Dendritic cell treated with granulocyte-macrophage colony-stimulating factor and Interleukin-4, amounts not matched to agents 40 ng/mL and 50 ng/mL, for 4 days (primary cell): ENCODE results near the gene CXCL8.
"Not testable (repeated sequence)": the region's sequence is repeated elsewhere in the genome, so short reads cannot be mapped to it uniquely, and the experiment has no call there.

ENCODE experiments used
- H3K27ac Mint-ChIP-seq: one replicate; pipeline ENCODE4 v1.8.0; 2022; ENCODE audit warnings: mild to moderate bottlenecking, mixed read lengths
- H3K27me3 Mint-ChIP-seq: one replicate; pipeline ENCODE4 v1.8.0; 2022; ENCODE audit warnings: mild to moderate bottlenecking, mixed read lengths
- H3K36me3 Mint-ChIP-seq: one replicate; pipeline ENCODE4 v1.8.0; 2022; ENCODE audit warnings: low read depth, mixed read lengths
- H3K4me1 Mint-ChIP-seq: one replicate; pipeline ENCODE4 v1.8.0; 2022; ENCODE audit warnings: low read depth, mixed read lengths
- H3K4me3 Mint-ChIP-seq: one replicate; pipeline ENCODE4 v1.8.0; 2022; ENCODE audit warnings: mild to moderate bottlenecking, moderate library complexity, mixed read lengths
- H3K9me3 Mint-ChIP-seq: one replicate; pipeline ENCODE4 v1.8.0; 2022; ENCODE audit warnings: mixed read lengths
- intact Hi-C: fragments of 100-400 bp; cut with micrococcal nuclease; formaldehyde crosslinking; loops from one replicate; pipeline ENCODE4 v1.15.0; 2022

CXCL8 gene

DNA sequence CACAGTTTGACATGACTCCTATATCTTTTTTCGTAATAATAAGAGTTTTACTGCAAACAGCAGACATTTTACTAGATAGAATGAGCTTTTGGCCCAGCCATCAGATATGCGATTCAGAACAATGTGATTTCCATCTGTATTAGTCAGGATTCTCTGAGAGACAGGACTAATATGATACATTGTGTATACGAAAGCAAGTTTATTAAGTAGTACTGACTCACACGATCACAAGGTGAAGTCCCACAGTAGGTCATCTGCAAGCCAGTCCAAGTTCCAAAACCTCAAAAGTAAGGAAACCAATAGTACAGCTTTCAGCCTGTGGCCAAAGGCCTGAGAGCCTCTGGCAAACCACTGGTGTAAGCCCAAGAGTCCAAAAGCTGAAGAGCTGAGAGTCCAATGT lies 24.1 kb downstream of the CXCL8 start:
- H3K27me3 Mint-ChIP-seq, result peaks cover 43% of the 10 kb centered on the region
- H3K36me3 Mint-ChIP-seq, result no peaks in the 10 kb centered on the region
- H3K4me3 Mint-ChIP-seq, result no peak overlapping the region
- peaks cover 28% of the 10 kb centered on the region for H3K4me1 Mint-ChIP-seq
- intact Hi-C loops, result loop anchor here (5.0 kb wide), 1 partner anchor 37 kb away; no protein-coding TSS in a partner anchor
- H3K27ac Mint-ChIP-seq, result no peak overlapping the region
- H3K9me3 Mint-ChIP-seq, result no peaks in the 10 kb centered on the region

DNA sequence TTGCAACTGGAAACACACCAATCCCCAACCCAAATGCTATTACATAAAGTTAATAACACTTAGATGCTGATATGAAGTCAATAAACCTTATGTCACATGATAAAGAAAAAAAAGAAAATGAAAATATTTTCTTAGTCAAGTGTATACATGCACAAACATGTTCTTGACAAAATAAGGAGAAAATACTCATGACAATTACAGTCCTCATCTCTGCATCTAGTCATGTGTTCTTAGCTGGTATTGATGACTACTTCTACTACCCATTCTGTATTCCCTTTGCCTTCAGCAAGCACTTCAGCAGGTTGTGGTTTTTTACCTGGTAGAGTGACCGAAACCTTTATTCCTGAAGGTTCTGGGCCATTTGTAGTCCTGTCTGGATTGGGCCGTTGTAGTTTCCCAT lies 24.9 kb downstream of the CXCL8 start:
- intact Hi-C loops, result no loop called here
- Mint-ChIP-seq H3K9me3 (no peaks in the 10 kb centered on the region), H3K27ac (no peak overlapping the region), H3K36me3 (no peaks in the 10 kb centered on the region), H3K27me3 (peaks cover 47% of the 10 kb centered on the region), H3K4me3 (no peak overlapping the region), H3K4me1 (peaks cover 30% of the 10 kb centered on the region)

GRCh38 chr4:73770917-73771316 lies 30.5 kb downstream of the CXCL8 start:
- Mint-ChIP-seq H3K27me3 (peaks cover 45% of the 10 kb centered on the region), H3K4me3 (no peak overlapping the region), H3K27ac (no peak overlapping the region), H3K36me3 (no peaks in the 10 kb centered on the region), H3K9me3 (no peaks in the 10 kb centered on the region), H3K4me1 (peaks cover 19% of the 10 kb centered on the region)
- intact Hi-C loops, result loop anchor here (10.0 kb wide), 1 partner anchor 106 kb away; no protein-coding TSS in a partner anchor

DNA sequence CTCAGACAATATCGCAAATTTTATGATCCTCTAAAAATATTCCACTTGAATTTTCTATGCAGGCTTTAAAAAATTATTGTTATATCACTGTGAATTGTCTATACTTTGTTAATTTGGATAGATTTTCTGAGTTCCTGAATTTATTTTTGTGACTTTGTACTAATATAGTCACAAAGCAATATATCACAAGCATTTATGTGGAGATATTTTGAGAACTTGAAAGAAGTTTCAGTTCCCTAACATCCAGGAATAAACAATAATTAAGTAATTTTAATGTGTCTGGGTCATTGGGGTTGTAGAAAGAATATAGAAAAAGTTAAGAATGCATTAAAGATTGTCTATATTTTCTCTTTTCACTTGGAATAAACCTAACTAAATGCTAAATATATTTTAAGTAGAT lies 32.0 kb downstream of the CXCL8 start:
- Mint-ChIP-seq H3K9me3 (no peaks in the 10 kb centered on the region), H3K4me3 (no peak overlapping the region), H3K4me1 (peaks cover 19% of the 10 kb centered on the region), H3K27me3 (peaks cover 41% of the 10 kb centered on the region), H3K36me3 (no peaks in the 10 kb centered on the region), H3K27ac (no peak overlapping the region)
- intact Hi-C loops, result loop anchor here (10.0 kb wide), 1 partner anchor 108 kb away; no protein-coding TSS in a partner anchor

DNA sequence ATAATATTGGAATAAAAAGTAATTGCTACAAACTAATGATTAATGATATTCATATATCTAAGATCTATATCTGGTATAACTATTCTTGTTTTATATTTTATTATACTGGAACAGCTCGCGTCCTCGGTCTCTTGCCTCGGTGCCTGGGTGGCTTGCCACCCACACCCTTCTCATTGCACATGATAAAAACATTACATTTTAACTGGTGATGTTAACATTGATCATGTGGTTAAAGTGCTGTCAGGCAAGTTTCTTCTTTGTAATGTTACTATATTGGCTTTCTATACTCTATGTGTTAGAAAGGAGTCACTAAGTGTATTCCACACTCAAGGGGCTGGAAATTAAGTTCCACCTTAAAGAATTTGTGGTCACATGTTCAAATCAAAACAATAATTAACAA lies 34.0 kb downstream of the CXCL8 start:
- not testable (repeated sequence) for H3K36me3 Mint-ChIP-seq, H3K9me3 Mint-ChIP-seq, H3K4me3 Mint-ChIP-seq, H3K27ac Mint-ChIP-seq
- Mint-ChIP-seq H3K27me3 (peaks cover 26% of the 10 kb centered on the region), H3K4me1 (peaks cover 19% of the 10 kb centered on the region)
- intact Hi-C loops, result loop anchor here (10.0 kb wide), 1 partner anchor 110 kb away; no protein-coding TSS in a partner anchor

DNA sequence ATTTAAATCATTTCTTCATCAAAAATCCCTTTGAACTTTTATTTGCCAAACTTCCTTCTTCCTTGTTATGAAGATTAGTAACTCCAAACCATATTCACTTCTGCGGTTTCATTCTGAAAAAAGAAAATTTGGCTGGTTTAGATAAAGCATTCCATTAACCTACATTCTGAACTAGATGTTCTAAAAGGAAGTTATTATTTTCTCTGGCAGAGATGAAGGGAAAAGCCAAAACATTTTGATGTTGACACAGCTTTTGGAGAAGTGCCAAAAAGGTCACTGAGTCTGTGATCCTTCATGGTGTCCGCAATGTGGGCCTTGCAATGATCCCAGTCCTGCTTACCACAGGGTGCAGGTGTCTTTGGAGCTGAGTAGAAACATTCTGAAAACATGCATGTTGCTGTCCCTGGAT lies 36.0 kb downstream of the CXCL8 start:
- Mint-ChIP-seq H3K36me3 (no peaks in the 10 kb centered on the region), H3K27ac (no peak overlapping the region), H3K4me3 (no peak overlapping the region), H3K9me3 (no peaks in the 10 kb centered on the region), H3K27me3 (peaks cover 13% of the 10 kb centered on the region), H3K4me1 (peaks cover 6% of the 10 kb centered on the region)
- intact Hi-C loops, result loop anchor here (10.0 kb wide), 1 partner anchor 112 kb away; no protein-coding TSS in a partner anchor

- no peak overlapping the region for H3K4me3 Mint-ChIP-seq
- no peaks in the 10 kb centered on the region for H3K9me3 Mint-ChIP-seq
- H3K27ac Mint-ChIP-seq, result no peak overlapping the region
- no peaks in the 10 kb centered on the region for H3K36me3 Mint-ChIP-seq
- peaks cover 15% of the 10 kb centered on the region for H3K27me3 Mint-ChIP-seq
- peaks cover 5% of the 10 kb centered on the region for H3K4me1 Mint-ChIP-seq
- intact Hi-C loops, result loop anchor here (10.0 kb wide), 1 partner anchor 113 kb away; no protein-coding TSS in a partner anchor
Observed at GRCh38 chr4:73777612-73778011, 37.2 kb downstream of the CXCL8 start.

GRCh38 chr4:73780243-73780642 lies 39.9 kb downstream of the CXCL8 start:
- intact Hi-C loops, result no loop called here
- Mint-ChIP-seq H3K4me3 (no peak overlapping the region), H3K27ac (no peak overlapping the region), H3K27me3 (peaks cover 3% of the 10 kb centered on the region), H3K9me3 (no peaks in the 10 kb centered on the region), H3K36me3 (no peaks in the 10 kb centered on the region), H3K4me1 (no peaks in the 10 kb centered on the region)

- Mint-ChIP-seq H3K27ac (no peak overlapping the region), H3K9me3 (no peaks in the 10 kb centered on the region), H3K36me3 (no peaks in the 10 kb centered on the region), H3K27me3 (peaks cover 3% of the 10 kb centered on the region), H3K4me1 (no peaks in the 10 kb centered on the region), H3K4me3 (no peak overlapping the region)
- intact Hi-C loops, result no loop called here
Observed at GRCh38 chr4:73780834-73781233, 40.5 kb downstream of the CXCL8 start.

GRCh38 chr4:73788411-73788810 lies 48.0 kb downstream of the CXCL8 start:
- Mint-ChIP-seq H3K4me1 (no peaks in the 10 kb centered on the region), H3K27ac (no peak overlapping the region), H3K36me3 (no peaks in the 10 kb centered on the region), H3K27me3 (peaks cover 5% of the 10 kb centered on the region), H3K9me3 (peaks cover 13% of the 10 kb centered on the region), H3K4me3 (no peak overlapping the region)
- intact Hi-C loops, result no loop called here
